Activated CD8-positive, alpha-beta memory T cell treated with anti-CD3 and anti-CD28 coated beads for 48 hours (primary cell): ENCODE data around the gene ASB2.
A peak's percentile ranks its signal among the peaks of the same experiment; 100 is the strongest.

Experiments
- DNase-seq, 3 experiments: peaks; one replicate each; pipeline ENCODE4 v3.0.0-alpha.2; 2020; ENCODE audit warnings: low read depth in 2 of 3, low spot score in 2 of 3

ASB2 gene

DNA sequence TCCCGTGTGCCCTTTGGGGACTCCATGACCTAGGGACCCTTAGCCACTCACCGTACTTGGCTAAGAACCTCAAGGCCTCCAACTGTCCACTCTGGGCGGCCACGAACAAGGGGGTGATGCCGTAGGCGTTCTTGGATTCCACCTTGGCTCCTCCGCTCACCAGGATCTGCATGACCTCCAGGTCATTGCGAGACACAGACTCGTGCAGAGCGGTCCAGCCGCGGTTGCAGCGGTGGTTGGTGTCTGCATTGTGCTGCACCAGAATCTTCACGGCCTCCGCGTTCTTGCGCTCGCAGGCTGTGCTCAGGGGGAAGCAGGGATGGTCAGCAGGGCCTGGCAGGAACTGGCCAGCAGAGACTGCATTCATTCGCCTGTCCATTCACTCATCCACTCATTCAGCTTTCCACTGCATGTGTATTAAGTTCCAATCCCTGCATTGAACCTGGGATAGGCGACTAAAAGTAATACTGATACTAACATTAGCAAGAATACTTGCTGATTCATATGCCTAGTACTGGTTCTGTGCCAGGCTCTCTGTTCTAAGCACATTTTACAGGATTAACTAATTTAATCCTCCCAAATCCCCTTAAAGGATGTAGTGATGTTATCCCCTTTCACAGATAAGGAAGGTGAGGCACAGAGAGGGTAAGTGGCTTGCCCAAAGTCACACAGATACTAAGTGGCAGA, 25.3 kb downstream of the ASB2 start:
- no peak for DNase-seq

DNA sequence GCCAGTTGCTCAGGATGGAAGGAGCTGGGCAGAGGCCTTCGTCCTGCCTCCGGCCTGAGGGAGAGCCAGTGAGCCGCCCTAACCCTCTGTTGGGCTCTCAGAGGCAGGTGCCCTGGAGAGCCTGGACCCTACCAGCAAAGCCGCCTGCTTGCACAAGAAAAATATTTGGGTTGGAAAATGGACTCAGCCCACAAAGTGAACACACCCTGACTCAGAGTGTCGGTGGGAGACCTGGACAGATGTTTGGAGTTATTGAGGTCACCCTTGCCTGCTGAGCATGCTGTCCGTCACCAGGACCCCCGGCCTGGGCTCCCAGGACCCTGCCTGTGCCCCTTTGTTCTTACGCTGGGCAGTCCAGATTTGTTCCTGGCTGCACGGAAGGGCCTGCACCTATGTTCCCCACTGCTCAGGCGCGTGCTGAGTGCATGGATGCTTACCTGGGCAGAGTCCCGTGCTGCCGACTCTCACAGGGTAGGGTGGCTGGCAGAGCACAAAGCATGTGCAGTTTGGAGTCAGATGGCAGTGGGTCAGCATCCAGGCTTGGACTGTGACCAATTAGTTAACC, 26.8 kb downstream of the ASB2 start:
- no peak for DNase-seq

DNA sequence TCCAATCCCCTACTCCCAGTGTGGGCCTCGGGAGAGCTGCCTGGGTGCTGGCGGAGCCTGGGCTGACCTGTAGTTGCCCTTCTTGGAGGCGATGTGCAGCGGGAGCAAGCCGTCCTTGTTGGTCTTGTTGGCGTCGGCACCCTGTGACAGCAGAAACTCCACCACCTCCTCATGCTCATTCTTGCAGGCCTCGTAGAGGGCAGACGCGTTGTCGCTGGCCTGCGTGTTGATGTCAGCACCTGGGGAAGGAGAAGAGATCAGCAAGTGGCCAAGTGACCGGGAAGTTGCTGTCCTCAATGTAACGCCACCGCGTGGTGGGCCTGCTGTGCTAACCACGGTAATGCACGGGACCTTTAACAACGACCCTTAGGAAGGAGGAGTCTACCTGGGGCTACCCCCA, 29.1 kb downstream of the ASB2 start:
- no peak for DNase-seq

DNA sequence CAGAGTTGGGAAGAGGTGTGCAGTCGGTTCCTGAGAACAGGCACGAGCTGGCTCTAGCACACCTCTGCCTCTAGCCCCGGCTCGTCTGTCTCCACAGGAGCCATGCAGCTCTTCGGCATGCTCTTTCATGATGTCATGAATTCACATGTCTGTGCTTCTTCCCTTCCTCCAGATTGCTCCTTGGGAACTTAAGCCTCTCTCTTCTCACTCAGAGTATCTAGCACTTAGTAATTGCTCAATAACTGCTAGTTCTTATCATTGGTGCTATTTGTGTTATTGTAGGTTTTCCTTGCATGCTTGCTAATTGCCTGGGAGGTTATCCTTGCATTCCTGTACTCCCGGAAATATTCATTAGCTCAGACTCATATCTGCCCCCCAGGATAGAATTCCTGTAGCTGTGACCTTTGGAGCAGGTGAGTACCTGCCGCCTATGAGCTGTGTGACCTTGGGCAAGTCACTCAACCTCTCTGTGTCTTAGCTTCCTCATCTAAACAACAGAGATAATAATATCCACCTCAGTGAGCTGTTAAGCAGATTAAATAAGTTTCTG, 29.8 kb downstream of the ASB2 start:
- DNase-seq = no peak

DNA sequence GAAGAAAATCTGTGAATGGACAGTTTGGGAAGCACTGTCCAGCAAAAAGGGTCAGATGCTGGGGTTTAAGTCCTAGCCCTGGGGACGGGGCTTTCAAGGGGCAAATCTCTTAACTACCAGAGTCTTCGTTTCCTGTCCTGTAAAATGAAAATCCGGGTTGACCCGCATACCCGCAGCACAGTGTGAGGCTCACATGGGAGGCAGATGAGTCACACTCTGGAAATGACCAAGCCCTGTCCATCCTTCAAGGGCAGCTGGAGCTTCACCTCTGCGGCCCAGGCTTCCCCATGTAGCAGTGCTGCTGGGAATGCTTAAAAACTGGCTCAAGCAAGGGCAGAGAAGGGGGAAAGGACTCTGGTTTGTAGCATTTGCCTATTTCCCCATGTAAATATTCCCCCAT, 30.3 kb downstream of the ASB2 start:
- no peak for DNase-seq

DNA sequence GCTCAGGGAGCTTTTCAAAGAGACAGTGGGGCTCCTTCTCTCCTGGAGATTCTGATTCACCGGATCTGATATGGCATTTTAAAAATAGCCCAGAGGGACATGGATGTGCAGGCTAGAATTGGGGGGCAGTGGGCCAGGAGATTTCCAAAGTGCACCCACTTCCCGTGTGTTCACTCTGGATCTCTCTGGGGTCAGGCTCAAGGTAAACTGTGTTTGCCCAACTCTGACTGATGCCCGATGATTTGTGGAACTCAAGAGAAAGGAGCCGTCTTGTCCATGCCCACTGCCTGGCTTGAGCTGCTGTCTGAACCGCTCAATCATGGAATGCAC, 31.3 kb downstream of the ASB2 start:
- DNase-seq = no peak

DNA sequence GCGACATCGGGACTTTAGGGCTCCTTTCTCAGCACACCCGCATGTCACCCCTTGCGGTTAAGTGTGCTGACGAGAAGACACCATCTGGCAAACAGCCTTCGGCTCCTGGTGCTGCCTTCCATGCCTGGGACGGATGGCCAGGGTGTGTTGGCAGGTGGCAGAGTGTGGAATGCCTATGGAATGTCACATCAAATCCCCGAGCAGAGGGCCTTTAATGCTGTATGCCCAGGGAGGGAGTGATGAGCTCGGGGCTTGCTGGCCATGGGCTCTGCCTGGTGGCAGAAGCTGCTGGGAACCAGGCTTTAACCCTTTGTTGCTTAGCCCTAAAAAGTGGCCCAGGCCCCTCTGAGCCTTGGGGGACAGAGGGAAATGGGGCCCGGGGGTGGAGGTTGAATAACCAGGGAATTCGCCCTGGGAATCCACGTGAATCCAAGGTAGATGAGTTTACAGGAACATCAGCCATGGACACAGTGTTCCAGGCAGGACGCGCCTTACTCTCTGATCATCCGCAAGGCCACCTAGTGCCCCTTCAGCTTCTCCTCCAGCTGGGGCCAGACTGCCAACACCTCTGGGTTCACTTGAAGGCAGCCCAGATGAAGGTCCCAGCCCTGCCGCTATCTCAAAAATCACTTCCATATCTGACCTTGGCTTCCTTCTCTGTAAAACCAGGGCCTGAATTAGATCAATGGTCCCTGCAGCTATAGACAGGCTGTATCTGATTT, 31.9 kb downstream of the ASB2 start:
- DNase-seq = no peak

DNA sequence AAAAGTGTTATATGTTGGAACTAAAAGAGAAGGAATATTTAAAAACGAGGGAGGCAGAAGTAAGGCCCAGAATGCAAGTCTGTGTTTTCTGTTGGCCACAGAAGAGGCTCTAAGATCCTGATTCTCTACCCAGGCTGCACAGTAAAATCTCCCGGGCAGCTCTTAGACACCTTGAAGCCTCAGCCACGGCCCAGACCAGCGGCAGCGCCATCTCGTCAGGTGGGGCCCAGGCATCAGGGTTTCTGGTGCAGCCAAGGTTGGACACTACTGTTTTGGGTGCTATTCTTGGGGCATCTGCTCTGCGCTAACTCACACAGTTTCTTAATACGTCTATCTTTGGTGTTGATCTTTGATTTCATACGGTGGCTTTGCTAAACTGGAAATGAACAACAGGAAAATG, 32.4 kb downstream of the ASB2 start:
- DNase-seq = no peak

DNA sequence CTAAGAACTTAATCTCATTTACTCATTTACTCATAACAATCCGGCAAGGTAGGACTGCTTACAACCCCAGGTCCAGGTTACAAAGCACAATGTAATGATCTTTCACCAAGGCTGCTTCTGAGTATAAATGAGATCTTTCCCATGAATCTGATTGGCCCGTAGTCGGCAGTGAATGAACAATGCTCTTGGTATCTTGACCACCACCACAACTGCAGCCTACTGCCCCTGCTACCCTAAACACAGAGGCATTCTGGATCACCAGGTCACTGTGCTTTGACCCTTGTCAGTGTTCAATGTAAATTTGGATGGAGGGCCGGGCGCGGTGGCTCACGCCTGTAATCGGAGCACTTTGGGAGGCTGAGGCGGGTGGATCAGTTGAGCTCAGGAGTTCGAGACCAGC, 33.3 kb downstream of the ASB2 start:
- no peak for DNase-seq

DNA sequence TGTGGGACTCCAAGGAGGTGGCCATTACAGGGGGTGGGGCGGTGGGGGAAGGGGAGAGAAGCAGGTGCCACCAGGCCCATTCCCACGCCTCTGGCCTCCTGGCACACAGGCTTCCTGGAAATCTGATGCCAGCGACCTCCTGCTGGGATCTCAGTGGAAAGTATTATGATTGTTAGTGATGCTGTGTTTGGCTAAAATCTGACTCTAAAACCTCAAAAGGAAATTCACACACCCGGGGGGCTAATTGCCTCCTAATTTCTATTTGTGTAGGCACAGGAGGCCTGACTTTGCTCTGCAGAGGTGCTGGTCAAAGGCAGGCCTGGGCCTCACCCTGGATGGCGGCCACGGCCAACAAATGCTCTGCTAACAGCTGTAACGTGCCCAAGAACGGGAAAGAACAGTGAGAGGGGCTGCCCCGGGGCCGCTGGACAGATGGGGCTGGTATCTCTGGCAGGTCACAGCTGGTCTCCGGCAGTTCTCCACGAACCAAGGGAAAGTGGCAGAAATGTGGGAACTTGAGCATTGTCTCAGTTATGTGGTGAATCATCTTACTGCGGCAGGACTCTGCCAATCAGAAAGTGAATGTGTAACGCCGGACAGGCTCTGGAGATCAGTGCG, 35.0 kb downstream of the ASB2 start:
- no peak for DNase-seq

DNA sequence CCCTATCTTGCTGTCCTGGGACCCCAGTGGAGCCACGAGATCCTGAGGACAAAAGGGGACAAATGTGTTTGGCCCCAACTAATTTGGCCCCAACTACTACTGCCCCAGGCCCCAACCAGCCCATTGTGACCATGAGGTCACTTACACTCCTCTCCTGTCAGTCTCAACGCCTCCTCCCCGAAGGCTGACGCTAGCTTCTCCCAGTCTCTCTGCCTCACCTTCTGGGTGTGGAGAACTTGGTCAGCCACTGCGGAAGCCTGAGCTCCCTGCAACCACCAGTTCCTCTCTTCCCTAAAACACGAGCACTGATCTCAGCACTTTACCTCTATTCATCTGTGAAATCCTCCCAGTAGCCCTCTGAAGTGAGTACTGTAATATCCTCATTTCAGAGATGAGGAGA, 35.9 kb downstream of the ASB2 start:
- no peak for DNase-seq

DNA sequence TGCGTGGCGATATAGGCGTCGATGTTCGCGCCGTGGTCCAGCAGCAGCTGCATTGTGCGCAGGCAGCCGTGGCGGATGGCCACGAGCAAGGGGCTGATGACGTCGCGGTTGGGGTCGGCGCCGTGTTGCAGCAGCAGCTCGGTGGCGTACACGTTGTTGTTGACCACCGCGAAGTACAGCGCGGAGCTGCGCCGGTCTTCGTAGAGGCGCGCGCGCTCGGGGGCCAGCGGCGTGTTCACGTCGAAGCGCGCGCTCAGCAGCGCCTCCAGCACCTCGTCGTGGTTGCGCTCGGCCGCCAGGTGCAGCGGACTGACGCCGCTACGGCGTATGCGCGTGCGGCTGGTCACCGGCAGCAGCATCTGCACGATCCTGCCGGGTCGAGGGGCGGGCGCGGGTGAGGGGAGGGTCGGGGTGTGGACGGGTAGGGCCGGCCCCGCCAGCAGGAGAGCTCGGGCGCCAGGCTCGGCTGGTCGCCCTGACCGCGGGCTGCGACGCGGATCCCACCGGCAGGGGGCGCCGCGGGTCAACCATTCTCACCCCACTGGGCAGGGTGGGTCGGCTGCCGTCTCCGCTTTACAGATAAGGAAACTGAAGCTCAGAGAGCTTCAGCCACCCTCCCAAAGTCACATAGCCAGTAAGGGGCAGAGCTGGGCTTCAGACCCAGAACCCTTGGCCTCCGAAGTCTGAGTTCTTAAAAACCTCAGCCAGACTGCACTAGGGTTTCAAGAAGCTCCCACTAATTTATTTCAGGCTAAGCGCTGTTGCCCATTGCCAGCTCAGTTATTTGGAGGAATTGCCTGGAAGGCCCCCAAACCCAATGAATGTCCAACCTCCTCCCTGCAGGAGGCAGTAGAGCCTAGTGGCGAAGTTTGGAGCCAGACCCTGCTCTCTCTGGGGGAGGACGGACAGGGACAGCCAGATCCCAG, 36.8 kb downstream of the ASB2 start:
- peak; percentile 82 to 97 (median 95) for DNase-seq

DNA sequence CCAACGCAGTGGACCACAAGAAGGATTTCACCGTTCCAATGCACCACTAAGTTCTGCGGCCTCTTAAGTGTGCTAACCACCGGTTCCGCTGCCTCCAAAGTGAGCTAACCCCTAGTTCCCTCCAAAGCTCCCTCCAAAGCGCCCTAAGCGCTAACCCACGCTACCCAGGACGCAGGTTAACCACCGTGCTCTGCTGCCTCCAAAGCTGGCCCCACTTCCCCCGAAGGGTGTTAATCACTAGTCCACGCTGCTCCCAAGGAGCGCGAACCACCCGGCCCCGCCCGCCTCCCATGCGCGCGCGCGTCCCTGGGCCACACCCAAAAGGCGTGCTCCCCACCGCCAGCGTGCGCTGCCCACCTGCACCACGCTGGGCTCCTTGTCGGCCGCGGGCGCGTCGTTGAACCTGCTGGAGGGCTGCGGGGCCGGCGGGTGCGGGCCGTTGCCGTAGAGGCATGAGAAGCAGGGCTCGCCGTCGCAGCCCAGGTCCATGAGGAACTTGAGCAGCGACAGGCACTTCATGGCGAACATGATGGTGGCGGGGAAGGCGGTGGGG, 37.5 kb downstream of the ASB2 start:
- DNase-seq = no peak

DNA sequence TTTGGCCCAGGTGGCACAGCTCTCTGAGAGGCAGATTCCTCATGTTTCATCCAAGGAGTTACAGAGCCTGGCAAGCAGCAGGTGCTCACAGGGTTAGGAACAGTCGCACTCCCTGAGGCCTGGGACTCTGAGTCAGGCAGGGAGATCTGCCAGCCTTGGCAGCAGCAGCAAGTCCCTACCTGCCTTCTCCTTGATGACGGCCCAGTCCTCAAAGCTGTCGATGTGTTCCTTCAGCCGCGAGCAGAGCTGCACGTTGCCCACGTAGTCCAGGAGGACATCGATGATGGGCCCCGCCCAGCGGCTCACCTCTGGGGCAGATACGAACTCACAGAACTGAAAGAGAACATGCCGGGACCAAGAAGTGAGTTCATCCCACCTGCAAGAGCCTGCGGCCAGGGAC, 38.9 kb downstream of the ASB2 start:
- DNase-seq = no peak

DNA sequence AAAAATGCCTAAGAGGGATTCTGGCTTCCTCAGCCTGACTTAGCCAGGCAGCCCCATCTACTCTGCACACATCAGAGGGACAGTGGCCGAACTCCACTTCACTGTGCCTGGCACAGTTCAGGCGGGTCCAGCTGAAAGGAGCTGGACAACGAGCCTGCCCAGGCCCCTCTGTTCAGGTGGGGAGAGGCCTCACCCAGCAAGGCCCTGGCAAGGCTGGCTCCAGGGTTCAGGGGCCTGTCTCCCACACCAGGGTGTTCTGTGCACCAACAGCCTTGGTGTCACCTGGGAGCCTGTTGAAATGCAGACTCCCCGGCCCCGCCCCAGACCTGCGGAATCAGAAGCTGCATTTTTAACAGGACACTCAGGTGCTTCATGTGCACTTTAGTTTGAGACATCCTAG, 39.4 kb downstream of the ASB2 start:
- no peak for DNase-seq

DNA sequence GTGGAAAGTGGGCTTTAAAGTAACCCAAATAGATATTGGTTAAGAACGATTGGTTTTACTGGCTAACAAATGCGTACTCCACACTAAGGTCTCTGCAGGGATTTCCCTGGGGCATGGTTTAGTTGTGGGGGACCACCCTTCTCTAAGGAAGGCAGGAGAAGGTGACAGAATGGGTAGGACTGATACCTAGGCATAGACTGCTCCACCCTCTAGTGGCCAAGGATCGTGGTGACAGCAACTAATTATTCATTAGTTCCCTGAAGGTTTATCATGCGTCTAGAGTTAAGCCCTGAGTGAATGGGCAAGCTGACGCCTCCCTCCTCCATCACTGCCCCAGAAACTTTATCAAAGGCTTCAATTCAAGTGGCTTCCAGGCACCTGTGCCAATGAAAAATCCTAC, 40.1 kb downstream of the ASB2 start:
- no peak for DNase-seq

DNA sequence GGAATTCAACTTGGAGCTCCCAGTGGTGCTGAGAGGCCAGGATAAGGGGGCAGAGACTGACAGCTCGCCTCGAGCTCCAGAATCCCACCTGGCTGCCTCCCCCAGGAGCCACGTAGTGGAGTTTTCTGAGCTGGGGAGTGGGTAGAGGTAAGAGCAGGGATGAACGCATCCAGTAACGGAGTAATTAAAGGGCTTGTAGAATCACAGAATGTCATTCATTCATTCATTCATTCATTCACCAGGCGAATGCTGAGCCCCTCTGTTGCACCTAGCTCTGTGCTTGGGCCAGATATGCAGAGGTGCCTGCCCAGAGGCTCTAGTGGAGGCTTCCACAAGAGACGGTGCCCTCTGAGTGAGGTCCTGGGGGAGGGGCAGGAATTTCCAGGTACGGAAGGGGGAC, 41.2 kb downstream of the ASB2 start:
- DNase-seq = no peak

DNA sequence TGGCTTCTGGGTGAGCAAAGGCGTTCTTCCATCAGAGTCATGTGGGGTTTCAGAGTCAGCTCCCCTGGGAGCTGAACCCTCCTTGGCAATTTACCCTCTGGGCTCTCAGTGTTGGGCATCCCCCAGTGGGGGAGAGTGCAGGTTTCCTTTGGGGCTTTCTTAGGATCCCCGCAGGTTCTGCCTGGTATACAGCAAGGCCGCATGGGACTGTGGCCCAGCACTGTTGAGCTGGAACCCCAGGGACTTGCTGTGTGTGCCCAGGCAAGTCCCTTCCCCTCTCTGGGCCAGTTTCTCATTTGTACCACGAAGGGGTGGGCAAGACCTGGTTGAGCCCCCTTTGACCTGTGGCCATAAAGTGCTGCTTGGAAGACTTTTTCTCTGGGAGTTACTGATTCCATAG, 43.7 kb downstream of the ASB2 start:
- DNase-seq = no peak

DNA sequence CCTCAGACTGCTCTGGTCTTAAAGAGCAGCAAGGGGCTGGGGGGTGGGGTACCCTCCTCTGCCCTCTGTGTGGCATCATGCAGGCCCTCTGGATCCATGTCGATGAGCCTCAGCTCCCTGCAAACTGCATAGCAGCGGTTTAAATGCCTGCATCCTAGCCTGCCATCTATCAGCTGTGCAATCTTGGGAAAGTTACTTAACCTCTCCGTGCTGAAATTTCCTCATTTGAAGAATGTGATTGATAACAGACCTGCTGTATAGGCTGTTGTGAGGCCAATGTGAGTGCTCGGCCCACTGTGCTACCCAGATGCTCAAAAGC, 45.4 kb downstream of the ASB2 start:
- no peak for DNase-seq

DNA sequence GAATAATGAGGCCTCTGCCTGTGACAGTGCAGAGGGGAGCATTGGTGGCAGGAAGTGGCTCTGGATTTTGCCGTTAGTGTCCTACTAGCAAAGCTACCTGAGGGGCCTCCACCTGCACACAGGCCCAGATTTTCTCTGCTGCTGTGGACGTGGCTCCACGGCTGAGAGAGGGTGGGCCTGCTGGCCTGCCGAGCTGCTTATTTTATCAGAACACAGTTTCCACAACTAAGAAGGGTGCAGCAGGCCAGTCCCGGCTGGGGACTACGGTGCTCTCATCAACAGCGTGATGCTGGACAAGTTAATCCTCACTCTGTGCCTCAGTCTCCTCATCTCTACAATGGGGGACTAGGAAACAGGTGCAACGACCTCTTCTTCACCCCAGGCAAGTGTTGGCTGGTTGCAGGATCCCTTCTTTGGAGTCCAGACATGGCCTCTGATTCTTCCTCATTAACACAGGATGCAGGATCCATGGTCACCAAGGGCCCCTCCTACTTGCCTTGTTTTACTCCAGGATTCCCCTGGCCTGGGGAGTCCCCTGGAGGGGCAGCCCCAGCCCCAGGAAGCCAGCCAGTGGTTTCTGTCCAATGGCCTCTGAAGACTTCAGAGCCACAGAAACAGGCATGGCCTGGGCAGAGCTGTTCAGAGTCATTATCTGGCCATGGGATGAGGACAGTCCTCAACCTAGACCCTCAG, 45.9 kb downstream of the ASB2 start:
- no peak for DNase-seq
